HFFc6 (cell line): ENCODE data around the gene CLK3. TPM values are rescaled to one million over a fixed set of nuclear protein-coding genes. Genes with fewer than 3 reads are reported as not detected.

Experiments
- DNase-seq: peaks from one replicate; pipeline ENCODE4 v3.0.0-alpha.2; 2018
- H3K27ac Mint-ChIP-seq: 2 replicates; pipeline ENCODE4 v1.8.0; 2020; ENCODE audit warnings: mild to moderate bottlenecking, mixed read lengths
- H3K27me3 Mint-ChIP-seq: 2 replicates; pipeline ENCODE4 v1.8.0; 2021; ENCODE audit warnings: mild to moderate bottlenecking, moderate library complexity, mixed read lengths; ENCODE audit not compliant: insufficient read depth
- H3K36me3 Mint-ChIP-seq: 2 replicates; pipeline ENCODE4 v1.8.0; 2021; ENCODE audit warnings: low read depth, mixed read lengths
- H3K4me1 Mint-ChIP-seq: 2 replicates; pipeline ENCODE4 v1.8.0; 2020; ENCODE audit warnings: low read depth, mixed read lengths
- H3K4me3 Mint-ChIP-seq: 2 replicates; pipeline ENCODE4 v1.8.0; 2020; ENCODE audit warnings: mild to moderate bottlenecking, moderate library complexity, mixed read lengths
- H3K9me3 Mint-ChIP-seq: 2 replicates; pipeline ENCODE4 v1.8.0; 2020; ENCODE audit warnings: mild to moderate bottlenecking, mixed read lengths
- total RNA-seq, 6 experiments: library from RNA; stranded (reverse); fragmentation: NEBNext Ultra II Directional; extraction: Animal tissue kit (Norgen Biotek cat#: 25700); gene quantifications; 2 replicates in 1 of 6; 3 replicates in 5 of 6; pipeline ENCODE4 v1.2.3, GENCODE V29; 2021
- TF ChIP-seq, protein P1 (sequence below): fragments of 200-600 bp; sonication (generic); IDR thresholded peaks from 2 replicates; pipeline ENCODE4 v1.5.0; 2021; ENCODE audit warnings: antibody characterized with exemption, mild to moderate bottlenecking

Gene CLK3
- total RNA-seq, 6 experiments from 2014 or later = 45.4 to 53.0 (median 46.9) TPM

DNA sequence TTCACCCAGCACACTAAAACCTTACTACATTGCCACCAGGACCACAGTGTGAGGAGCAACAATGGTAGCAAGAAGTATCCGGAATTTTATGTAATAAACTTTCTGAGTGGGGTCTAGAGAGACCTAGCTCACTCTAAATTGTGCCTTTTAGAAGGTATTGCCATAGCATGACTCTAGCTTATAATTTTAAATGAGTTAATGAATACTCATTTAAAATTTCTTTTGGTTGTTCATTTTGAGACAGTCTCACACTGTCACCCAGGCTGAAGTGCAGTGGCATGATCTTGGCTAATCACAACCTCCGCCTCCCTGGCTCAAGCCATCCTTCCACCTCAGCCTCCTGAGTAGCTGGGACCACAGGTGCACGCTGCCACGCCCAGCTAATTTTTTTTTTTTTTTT, 54.0 kb downstream of the CLK3 start:
- Mint-ChIP-seq H3K4me3 (no peak overlapping the region), H3K4me1 (peaks cover 10% of the 10 kb centered on the region)

DNA sequence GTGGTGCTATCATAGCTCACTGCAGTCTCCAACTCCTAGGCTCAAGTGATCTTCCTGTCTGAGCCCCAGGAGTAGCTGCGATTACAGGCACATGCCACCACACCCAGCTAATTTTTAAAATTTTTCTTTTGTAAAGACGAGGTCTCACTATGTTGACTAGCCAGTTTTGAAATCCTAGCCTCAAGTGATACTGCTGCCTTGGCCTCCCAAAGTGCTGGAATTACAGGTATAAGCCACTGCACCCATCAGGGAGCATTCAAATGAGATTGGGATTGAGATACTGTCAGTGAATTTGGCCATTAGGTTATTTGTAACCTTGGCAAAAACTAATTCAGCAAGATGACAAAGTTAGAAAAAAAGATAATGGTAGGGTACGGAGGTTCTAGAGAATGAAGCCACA, 58.5 kb downstream of the CLK3 start:
- H3K9me3 Mint-ChIP-seq = no peaks in the 10 kb centered on the region
- DNase-seq = no peak
- TF ChIP-seq, protein P1, sequence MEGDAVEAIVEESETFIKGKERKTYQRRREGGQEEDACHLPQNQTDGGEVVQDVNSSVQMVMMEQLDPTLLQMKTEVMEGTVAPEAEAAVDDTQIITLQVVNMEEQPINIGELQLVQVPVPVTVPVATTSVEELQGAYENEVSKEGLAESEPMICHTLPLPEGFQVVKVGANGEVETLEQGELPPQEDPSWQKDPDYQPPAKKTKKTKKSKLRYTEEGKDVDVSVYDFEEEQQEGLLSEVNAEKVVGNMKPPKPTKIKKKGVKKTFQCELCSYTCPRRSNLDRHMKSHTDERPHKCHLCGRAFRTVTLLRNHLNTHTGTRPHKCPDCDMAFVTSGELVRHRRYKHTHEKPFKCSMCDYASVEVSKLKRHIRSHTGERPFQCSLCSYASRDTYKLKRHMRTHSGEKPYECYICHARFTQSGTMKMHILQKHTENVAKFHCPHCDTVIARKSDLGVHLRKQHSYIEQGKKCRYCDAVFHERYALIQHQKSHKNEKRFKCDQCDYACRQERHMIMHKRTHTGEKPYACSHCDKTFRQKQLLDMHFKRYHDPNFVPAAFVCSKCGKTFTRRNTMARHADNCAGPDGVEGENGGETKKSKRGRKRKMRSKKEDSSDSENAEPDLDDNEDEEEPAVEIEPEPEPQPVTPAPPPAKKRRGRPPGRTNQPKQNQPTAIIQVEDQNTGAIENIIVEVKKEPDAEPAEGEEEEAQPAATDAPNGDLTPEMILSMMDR = no peak
- peaks cover 12% of the 10 kb centered on the region; the same call in 1 of the 2 replicates for H3K36me3 Mint-ChIP-seq
- no peak overlapping the region for H3K4me3 Mint-ChIP-seq
- no peaks in the 10 kb centered on the region for H3K4me1 Mint-ChIP-seq
- H3K27me3 Mint-ChIP-seq = no peaks in the 10 kb centered on the region
- H3K27ac Mint-ChIP-seq = no peak overlapping the region

More for the DNA sequence above, 54.0 kb downstream of the CLK3 start:
- Mint-ChIP-seq H3K27me3 (no peaks in the 10 kb centered on the region), H3K9me3 (no peaks in the 10 kb centered on the region), H3K36me3 (peaks cover 12% of the 10 kb centered on the region; the same call in 1 of the 2 replicates), H3K27ac (no peak overlapping the region)
- DNase-seq = no peak
- TF ChIP-seq, protein P1 = no peak

DNA sequence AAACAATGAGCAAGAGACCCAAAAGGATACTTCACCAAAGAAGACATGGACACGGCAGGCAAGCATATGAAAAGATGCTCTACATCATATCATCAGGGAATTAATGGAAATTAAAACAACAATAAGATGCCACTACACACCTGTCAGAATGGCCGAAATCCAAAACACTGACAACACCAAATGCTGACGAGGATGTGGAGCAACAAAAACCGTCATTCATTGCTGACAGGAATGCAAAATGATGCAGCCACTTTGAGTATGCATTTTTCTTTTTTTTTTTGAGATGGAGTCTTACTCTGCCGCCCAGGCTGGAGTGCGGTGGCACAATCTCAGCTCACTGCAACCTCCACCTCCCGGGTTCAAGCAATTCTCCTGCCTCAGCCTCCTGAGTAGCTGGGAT, 61.2 kb downstream of the CLK3 start:
- Mint-ChIP-seq H3K9me3 (no peaks in the 10 kb centered on the region), H3K27me3 (no peaks in the 10 kb centered on the region), H3K27ac (no peak overlapping the region), H3K4me1 (no peaks in the 10 kb centered on the region), H3K4me3 (no peak overlapping the region), H3K36me3 (0 out of 2 replicates have a peak, but pooled peaks cover 4% of the 10 kb centered on the region)
- TF ChIP-seq, protein P1 = no peak
- no peak for DNase-seq

Other genes starting within 250 kb of the CLK3 start
- under 1 TPM in 4 of 6 experiments, not detected in 2; 0.12 to 0.17 (median 0.14) TPM for gene CYP11A1, start 248.2 kb upstream of the CLK3 start, total RNA-seq
- 100 to 1,000 TPM; 115 to 196 (median 129) TPM for gene SEMA7A, start 181.9 kb upstream of the CLK3 start, total RNA-seq
- 10 to 100 TPM; 50.9 to 68.0 (median 60.1) TPM for gene UBL7, start 154.7 kb upstream of the CLK3 start, total RNA-seq
- gene ARID3B, start 74.6 kb upstream of the CLK3 start, total RNA-seq = 1 to 10 TPM; 1.2 to 2.1 (median 1.6) TPM
- gene EDC3, start 80.2 kb downstream of the CLK3 start, total RNA-seq = 10 to 100 TPM; 37.2 to 46.8 (median 40.8) TPM
- gene CYP1A1, start 109.7 kb downstream of the CLK3 start, total RNA-seq = not detected
- not detected for gene CYP1A2, start 133.0 kb downstream of the CLK3 start, total RNA-seq
- 10 to 100 TPM; 48.8 to 59.0 (median 53.3) TPM for gene CSK, start 166.2 kb downstream of the CLK3 start, total RNA-seq
- gene LMAN1L, start 197.0 kb downstream of the CLK3 start, total RNA-seq = not detected
- under 1 TPM in 1 of 6 experiments, not detected in 5; 0.09 TPM for gene CPLX3, start 210.8 kb downstream of the CLK3 start, total RNA-seq
- gene ULK3, start 227.3 kb downstream of the CLK3 start, total RNA-seq = 10 to 100 TPM; 12.5 to 18.9 (median 16.1) TPM